Measurements from ENCODE around the gene ATXN7. TPM values are rescaled to one million over a fixed set of nuclear protein-coding genes. Genes with fewer than 3 reads are reported as not detected.
A peak's percentile ranks its signal among the peaks of the same experiment; 100 is the strongest.

ATXN7 gene
- total and polyA plus RNA-seq, 2 of the 4 experiments (the other 2 are of a cell fraction) = 8.6 to 13.6 TPM

DNA sequence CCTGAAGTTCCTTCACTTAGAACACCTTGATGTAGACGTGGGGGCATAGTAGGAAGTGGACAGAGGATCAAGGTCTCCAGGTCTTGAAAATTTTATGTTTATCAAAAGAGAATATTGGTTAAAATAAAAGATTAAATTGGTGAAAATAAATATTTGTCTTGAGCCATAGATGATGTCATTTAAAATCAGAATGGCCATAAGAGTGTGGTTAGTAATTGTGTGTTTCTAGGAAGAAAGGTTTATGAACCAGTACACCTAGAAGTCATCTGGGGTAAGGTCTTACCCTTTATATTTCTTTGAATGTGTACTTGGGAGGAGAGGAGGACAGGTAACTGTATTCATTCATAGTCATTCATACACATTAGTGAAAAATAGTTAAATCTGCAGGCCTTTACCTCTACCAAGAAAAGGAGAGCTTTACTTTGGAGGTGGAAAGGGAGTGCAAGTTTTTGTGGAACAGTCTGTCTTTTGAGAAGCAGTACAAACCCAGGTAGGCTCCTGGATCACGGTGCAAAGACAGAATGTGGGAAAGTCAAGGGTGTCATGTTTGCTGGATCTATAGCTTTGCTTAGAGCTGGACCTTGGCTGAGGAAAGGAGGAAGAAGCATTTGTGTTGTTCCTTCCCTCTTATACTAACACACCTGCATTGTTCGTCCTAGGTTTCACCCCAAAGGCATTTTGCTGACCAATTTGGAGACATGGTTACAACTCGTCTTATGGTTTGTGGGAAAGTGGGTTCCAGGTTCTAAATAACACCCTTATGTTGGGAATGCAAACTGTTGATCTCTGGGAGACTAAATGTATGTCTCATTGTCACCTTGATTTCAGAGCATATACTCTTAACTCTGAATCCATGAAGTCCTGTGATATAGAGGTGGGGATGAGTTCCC is 42.3 kb downstream of the ATXN7 start (continued):
- no peak for TF ChIP-seq RFX5 (IDR thresholded peaks at IDR 0.05; ENCODE audit: low read depth, low read length)

GRCh38 chr3:63908081-63908736 is 44.5 kb downstream of the ATXN7 start:
- Histone ChIP-seq H3K18ac (ENCODE audit: low read depth, low read length) (no peak overlapping the region), H3K23ac (ENCODE audit: low read depth, low read length) (no peak overlapping the region), H2AFZ (replicated peaks; ENCODE audit: low read length, poor library complexity) (no peak overlapping the region), H2BK20ac (ENCODE audit: low read depth, low read length) (no peak overlapping the region), H3K4ac (ENCODE audit: low read depth, low read length) (no peak overlapping the region), H3K56ac (ENCODE audit: extremely low read depth, insufficient read depth, low read length) (no peak overlapping the region), H3K9ac (ENCODE audit: low read depth, low read length) (no peak overlapping the region), H4K5ac (ENCODE audit: low read depth, low read length) (no peak overlapping the region), H3K27ac (ENCODE audit: insufficient read depth, low read length) (no peak overlapping the region), H4K20me1 (ENCODE audit: insufficient read depth, low read length) (peaks cover 11% of the 10 kb centered on the region; the same call in 1 of the 2 replicates), H2AK9ac (replicated peaks; ENCODE audit: low read depth, low read length, poor library complexity) (no peak overlapping the region), H4K91ac (ENCODE audit: insufficient read depth, low read depth, low read length) (no peak overlapping the region), H2BK120ac (ENCODE audit: low read depth, low read length) (no peak overlapping the region), H2AK5ac (ENCODE audit: low read depth, low read length) (no peak overlapping the region), H3K36me3 (ENCODE audit: control insufficient read depth, insufficient read depth, low read length) (no peaks in the 10 kb centered on the region), H2BK15ac (ENCODE audit: low read depth, low read length) (no peak overlapping the region), H2BK5ac (ENCODE audit: low read depth, low read length, poor library complexity, severe bottlenecking) (no peak overlapping the region), H3K4me2 (ENCODE audit: low read depth, low read length) (no peak overlapping the region), H3K14ac (replicated peaks; ENCODE audit: low read depth, low read length) (no peak overlapping the region), H3K9me1 (ENCODE audit: insufficient read depth, low read length) (peaks cover 2% of the 10 kb centered on the region; the same call in 1 of the 2 replicates), H3K27me3 (ENCODE audit: control insufficient read depth, insufficient read depth, low read length) (no peaks in the 10 kb centered on the region), H4K8ac (ENCODE audit: low read depth in 2 of 2, low read length in 2 of 2) (no peak overlapping the region), H3K4me3 (ENCODE audit: insufficient read depth, low read depth, low read length) (no peak overlapping the region), H3K4me1 (ENCODE audit: control insufficient read depth, insufficient read depth, low read length) (peaks cover 7% of the 10 kb centered on the region), H3K9me3 (ENCODE audit: control insufficient read depth, insufficient read depth, low read length) (no peaks in the 10 kb centered on the region), H3K79me1 (ENCODE audit: low read depth in 1 of 2, low read length in 2 of 2) (peaks cover 12 to 58% of the 10 kb centered on the region in 2 experiments)
- in situ Hi-C loops (cut with MboI; ENCODE audit: low sequenced_read_pairs) (no loop called here), intact Hi-C loops (cut with micrococcal nuclease) (no loop called here), dilution Hi-C loops (cut with HindIII; ENCODE audit: low sequenced_read_pairs, unreplicated experiment) (no loop called here)
- ChIA-PET POLR2A (ENCODE audit: unreplicated experiment) (no interaction called here), CTCF (interaction anchor here (1.0 kb wide), 1 partner anchor 84 kb away, joined by 5 read pairs; no protein-coding TSS in a partner anchor)
- DNase-seq (peak; percentile 42), ATAC-seq (ENCODE audit: low read depth) (no peak)
- BruUV-seq (replicated peaks) = no TSS peak
- no CpG with 5 or more reads among the region's 2 CpGs for WGBS, 2 experiments (ENCODE audit: extremely low coverage in 2 of 2, insufficient read length in 1 of 2)
- TF ChIP-seq, protein P1, sequence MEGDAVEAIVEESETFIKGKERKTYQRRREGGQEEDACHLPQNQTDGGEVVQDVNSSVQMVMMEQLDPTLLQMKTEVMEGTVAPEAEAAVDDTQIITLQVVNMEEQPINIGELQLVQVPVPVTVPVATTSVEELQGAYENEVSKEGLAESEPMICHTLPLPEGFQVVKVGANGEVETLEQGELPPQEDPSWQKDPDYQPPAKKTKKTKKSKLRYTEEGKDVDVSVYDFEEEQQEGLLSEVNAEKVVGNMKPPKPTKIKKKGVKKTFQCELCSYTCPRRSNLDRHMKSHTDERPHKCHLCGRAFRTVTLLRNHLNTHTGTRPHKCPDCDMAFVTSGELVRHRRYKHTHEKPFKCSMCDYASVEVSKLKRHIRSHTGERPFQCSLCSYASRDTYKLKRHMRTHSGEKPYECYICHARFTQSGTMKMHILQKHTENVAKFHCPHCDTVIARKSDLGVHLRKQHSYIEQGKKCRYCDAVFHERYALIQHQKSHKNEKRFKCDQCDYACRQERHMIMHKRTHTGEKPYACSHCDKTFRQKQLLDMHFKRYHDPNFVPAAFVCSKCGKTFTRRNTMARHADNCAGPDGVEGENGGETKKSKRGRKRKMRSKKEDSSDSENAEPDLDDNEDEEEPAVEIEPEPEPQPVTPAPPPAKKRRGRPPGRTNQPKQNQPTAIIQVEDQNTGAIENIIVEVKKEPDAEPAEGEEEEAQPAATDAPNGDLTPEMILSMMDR (conservative IDR thresholded peaks at IDR 0.05; ENCODE audit: low read depth, low read length) = peak; percentile 51
- no peak for TF ChIP-seq USF2 (IDR thresholded peaks at IDR 0.05; ENCODE audit: low read depth, low read length)
